ENCODE results near the gene GNAZ.

GNAZ gene

DNA sequence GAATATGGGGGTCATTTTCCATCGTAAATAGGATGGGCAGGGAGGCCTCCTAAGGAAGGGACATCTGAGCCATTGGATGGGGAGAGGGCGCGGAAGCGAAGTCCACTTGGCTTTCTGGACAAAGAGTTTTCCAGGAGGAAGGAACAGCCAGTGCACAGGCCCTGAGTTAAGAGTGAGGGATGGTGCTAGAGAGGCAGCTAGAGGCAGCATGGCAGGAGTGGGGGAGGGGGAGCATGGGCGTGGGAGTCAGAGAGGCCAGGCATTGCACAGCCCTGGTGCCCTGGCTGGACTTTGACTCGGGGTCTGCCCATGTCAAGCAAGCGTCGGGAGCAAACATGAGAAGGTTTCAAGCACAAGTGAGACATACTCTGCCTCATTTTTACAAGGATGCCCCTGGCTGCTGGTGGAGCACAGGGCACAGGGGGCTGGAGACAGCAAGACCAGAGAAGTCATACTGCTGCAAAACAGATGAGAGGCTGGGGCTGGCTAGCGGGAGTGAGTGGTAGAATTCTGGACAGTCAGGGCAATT lies 9.0 kb downstream of the GNAZ start:
- DNase-seq: no peak

DNA sequence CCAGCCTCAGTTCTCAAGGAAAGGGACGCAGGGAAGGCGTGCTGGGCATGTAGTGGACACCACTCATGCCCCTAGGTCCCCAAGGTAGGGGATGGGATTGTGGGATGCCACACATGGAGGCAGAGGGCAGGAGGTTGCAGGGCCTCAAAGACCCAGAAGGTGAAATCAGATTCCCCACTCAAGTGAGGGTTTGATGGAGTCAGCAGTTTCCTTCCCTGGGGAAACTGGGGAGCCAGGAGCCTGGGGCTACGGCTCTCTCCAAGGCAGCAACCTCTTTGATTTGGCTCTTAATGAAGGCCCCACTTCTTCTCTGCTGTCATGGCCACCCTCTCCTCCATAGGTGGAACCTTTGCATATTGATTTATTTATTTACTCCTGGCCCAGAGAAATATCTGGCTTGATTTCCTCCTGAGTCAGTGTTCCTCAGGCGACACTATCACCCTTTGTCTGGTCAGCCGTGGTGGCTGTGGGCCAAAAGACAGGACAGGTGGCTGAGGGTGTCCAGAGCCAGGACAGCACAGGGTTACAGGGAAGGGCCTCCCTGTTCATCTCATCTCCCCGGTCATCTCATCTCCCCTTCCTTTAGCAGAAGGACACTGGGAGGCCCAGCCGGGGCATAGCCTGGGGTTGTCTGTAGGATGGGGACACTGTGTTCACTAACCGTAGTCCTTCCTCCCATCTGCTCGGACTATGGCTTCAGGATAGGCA lies 9.6 kb downstream of the GNAZ start:
- DNase-seq: no peak

DNA sequence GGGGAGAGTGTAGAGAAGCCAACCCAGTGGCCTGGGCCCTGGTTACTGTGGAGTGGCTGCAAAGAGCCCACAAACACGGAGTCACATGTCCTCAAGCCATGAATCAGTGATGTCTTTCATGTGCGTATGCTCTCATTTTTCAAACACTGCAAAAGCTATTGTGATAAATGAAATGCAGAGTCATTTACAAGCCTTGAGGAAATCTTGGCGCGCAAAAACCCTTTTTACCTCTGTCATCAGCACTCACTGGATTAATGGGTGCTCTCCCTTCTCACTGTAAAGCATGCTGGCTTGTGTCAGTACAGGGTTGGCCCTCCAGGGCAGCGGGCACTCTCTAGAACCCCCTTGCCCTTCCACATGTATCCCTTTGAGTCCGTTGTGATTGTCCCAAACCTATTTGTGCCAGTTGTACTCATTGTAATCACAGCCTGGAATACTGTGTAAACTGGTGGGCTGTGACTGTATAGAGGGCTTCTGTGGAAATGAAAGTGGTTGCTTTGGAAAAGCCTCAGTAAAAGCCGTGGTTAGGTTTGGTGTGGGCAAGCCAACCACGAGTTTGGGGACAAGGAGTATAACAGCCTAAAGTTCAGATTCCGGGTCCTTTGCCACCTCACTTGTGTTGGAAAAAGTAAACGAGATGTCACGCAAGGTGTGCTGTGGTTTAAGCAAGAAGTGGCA lies 10.4 kb downstream of the GNAZ start:
- no peak for DNase-seq

DNA sequence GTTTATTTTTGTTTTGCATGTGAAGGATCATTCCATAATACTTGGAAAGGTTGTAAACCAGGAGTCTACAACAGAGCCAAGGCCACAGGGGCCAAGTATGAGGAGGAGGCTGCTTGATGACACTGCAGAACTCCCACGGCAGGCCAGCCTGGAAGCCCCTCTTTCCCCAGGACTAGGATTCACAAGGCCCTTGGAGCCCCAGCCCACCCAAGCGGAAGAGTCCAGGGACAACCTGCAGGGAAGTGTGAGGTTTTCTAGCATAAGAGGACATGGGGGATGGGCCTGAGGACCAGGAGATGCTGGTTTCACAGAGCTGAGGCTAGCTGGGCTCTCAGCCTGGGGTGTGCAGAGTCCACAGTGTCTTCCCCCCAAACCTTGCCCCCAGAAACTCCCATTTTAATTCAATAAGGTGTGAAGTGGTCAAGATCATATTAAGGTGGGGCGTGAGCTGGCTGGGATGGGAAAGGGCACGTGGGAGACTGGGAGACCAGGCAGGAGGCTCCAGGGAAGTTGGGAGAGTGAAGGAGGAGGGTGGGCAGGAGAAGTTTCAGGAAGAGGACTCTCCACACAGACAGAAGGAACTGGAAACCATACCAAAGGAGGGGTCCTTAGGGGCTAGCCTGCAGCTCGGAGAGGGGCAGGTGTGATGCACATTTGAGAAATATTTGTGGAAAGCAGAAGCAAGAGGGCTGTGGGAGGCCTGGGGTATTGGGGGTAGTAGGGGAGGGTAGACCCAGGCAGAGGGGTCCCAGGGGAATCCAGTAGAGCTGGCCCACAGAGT lies 12.4 kb downstream of the GNAZ start:
- no peak for DNase-seq

DNA sequence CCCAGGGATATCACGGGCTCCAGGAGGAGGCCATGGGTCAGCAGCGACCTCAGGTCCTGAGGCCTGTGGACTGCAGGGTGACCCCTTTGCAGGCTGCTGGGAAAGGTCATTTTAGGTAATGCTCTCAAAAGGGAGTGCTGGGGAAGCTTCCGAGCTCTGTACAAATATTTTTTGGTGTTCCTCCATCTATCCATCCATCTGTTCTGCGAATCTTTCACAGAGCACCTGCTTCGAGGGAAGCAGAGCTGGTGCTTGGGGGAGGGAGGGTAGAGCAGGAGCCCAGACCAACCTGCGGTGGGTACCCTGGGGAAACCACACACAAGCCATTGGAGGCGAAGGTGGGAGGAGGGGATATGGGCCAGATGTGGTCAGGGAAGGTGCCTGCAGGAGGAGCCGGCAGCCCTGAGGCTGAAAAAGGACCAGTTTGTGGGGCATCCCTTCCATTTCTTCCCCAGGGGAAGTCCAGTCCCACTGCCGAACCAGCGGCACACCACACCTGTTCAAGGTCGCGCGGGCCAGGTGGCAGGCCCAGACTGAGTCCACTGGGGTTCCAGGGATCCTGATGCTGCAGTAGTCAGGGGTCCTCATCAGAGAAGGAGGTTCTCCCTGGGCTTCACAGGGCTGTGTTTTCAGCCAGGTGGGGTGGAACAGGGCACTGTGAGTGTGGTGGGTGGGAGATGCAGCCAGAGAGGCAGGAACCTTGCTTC lies 13.1 kb downstream of the GNAZ start:
- DNase-seq: no peak

GRCh38 chr22:23084453-23085350 lies 14.4 kb downstream of the GNAZ start:
- DNase-seq: no peak

DNA sequence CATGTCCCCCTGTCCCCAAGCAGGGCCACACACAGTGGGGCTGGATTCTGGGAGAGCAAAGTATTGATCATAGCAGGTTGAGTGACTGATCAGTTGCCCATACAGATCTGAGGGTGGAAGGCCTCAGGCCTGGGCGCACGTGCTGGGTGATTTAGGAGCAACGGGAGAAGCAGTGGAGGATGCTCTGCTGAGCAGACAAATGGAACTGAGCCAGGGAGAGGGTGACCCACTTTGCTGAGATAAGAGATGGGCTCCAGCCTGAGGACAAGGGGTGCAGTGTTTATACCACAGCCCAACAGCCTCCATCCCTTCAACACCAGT lies 15.0 kb downstream of the GNAZ start:
- no peak for DNase-seq

DNA sequence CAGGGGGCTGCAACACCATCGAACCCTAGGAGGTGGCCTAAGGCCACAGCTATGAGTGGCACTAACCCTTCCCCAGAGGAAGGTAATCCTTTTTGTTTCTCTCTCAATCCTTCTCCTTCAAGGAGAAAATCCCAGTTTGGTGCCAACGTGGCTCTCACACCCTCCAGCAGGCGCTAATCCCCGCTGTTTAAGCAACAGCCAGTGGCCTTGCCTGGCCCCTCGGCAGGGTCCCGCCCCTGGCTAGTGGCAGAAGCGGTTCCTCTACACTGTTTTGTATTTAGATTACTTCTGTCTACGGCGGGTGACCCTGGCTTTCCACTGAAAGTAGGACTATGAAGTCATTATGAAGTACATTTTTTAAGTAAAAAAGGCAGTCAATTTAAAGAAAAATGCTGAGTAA lies 15.5 kb downstream of the GNAZ start:
- DNase-seq: no peak

- DNase-seq: no peak
These were observed 15.9 kb downstream of the GNAZ start for GRCh38 chr22:23086263-23086662.

DNA sequence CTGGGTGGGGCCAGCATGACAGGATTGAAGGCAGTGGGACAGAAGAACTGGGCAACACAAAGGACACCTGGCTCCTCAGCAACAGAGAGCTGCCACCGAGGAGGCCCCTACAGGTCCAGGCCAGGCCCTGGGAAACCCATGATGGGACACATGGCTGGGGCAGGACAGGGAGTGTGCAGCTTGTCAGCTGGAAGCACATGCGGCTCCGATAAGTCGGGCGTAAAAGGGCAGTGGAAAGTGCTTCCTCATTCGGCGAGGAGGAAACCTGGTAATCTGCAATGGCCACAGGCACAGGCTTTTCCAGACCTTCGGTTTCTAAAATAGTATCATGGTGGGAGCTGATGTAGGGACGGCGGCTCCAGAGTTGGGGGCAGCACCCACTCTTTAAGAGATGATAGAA lies 16.5 kb downstream of the GNAZ start:
- DNase-seq: peak; percentile 40

DNA sequence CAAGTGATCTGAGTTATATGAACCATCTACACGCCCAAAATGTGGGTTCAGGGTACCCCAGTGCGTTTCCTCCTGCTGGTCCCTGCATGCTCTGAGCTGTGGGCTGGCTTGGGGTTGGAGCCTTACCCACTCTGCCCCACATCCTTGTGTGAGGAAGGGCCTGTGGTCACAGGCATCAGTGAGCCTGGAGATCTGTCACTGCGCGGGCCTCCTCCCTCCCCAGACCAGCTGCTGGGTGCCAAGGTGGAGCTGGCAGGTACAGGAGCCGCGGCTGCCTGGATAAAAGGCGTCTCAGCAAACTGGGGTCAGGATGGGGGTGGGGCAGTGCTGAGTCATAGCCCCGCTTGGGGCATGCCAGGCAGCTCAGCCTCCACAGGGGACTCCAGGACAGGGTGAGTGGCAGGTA lies 17.9 kb downstream of the GNAZ start:
- DNase-seq: no peak

DNA sequence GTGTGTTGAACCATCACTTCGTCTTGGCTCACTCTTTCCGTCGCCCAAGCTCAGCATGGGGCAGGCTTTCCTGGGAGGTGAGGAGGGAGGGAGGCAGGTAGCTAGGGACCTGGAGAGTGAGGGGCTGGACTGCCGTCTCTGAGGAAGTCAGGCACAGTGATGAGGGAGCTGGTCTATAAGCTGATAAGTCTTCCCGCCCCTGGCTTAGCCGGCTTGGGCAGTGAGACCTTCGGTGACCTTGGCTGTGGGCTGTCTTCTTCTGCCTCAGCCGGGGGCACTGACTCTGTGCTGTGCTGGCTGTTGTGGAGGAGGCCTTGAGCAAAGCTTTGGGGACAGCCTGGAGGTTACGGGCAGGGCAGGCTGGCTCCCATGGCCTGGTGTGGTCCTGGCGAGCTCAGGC lies 18.7 kb downstream of the GNAZ start:
- no peak for DNase-seq

- DNase-seq: no peak
These were observed 19.5 kb downstream of the GNAZ start for GRCh38 chr22:23089633-23090456.

DNA sequence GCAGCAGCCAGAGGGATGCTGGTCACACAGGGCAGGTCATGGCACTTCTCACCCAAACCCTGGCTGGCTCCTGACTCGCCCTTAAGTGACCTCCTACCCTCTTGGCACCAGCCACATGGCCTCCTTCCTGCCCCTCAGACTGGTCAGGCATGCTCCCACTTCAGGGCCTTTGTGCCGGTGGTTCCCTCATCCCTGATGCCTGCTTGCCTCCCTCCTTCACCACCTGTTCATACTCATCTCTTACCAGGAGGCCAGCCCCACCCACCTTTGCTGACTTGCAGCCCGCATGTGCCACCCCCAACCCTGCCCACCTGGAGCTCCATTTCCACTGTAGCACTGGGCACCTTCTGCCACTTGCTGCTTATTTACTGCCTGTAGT lies 20.1 kb downstream of the GNAZ start:
- DNase-seq: no peak

GRCh38 chr22:23091760-23092159 lies 21.4 kb downstream of the GNAZ start:
- no peak for DNase-seq

GRCh38 chr22:23092217-23092955 lies 22.1 kb downstream of the GNAZ start:
- no peak for DNase-seq

DNA sequence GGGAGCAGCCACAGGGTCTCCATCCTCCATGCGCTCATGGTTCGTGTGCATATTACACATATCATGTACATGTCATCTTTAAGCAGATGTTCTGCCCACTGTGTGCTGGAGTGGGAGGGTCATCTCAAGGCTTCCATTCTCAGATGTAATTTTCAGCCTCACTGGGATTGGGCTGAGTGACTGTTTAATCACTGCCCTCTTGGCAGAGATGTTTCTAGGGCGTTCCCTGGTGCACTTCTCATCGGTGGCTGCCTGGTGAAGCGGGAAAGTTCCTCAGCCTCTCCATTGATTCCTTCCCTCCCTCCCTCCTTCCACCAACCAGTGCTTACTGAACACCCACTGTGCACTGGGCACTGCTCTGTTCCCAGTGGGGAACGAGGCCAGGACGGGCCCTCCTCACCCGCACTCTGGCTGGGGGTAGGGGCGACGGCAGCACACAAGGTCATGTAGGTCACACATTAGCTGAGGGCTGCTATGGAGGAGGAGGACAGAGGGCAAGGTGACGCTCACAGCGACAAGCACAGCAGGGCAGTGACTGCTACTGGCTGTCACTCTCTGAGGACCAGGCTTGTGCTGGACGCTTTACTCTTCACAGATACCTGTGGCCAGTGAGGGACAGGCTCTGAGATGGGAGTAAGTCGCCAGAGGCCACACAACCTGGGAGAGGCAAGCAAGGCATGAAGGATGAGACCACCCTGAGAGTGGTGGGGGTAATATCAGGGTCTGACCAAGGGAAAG lies 22.9 kb downstream of the GNAZ start:
- DNase-seq: no peak

- DNase-seq: no peak
These were observed 23.9 kb downstream of the GNAZ start for GRCh38 chr22:23094260-23094659.
